Gastrocnemius medialis (tissue), 4 donors: ENCODE results near the gene AUNIP. TPM values are rescaled to one million over a fixed set of nuclear protein-coding genes. Genes with fewer than 3 reads are reported as not detected.
"Not testable (repeated sequence)": the region's sequence is repeated elsewhere in the genome, so short reads cannot be mapped to it uniquely, and the experiment has no call there.

ENCODE experiments used
- ATAC-seq, 2 donors: fragments of 150-250 bp; one replicate each; pipeline ENCODE4 v1.9.1; 2016
- DNase-seq, 2 donors: peaks; one replicate each; pipeline ENCODE4 v3.0.0-alpha.2; 2019
- H3K27ac ChIP-seq, 4 donors: fragments of 200-600 bp; sonication (generic); 1 replicate in 1 of 4; 2 replicates in 3 of 4; pipeline ENCODE4 v1.5.1; 2016 to 2018; ENCODE audit warnings: mild to moderate bottlenecking in 2 of 4, moderate library complexity in 1 of 4
- H3K27me3 ChIP-seq, 3 donors: fragments of 200-600 bp; sonication (generic) in 2 of 3; 1 replicate in 1 of 3; 2 replicates in 2 of 3; pipeline versions ENCODE4 v1.5.1 to v1.6.0; 2016 to 2019; ENCODE audit warnings: mild to moderate bottlenecking in 1 of 3, moderate library complexity in 1 of 3
- H3K36me3 ChIP-seq, 2 donors: fragments of 200-600 bp; sonication (generic) in 1 of 2; one replicate each; pipeline ENCODE4 v1.5.1; 2017 to 2018
- H3K4me1 ChIP-seq, 2 donors: fragments of 200-600 bp; sonication (generic) in 1 of 2; one replicate each; pipeline ENCODE4 v1.5.1; 2016 to 2017; ENCODE audit warnings: mild to moderate bottlenecking in 2 of 2
- H3K4me3 ChIP-seq, 4 donors: fragments of 200-600 bp; sonication (generic) in 3 of 4; 1 replicate in 1 of 4; 2 replicates in 3 of 4; pipeline ENCODE4 v1.5.1; 2016 to 2019; ENCODE audit warnings: mild to moderate bottlenecking in 2 of 4
- H3K9me3 ChIP-seq, 3 donors: fragments of 200-600 bp; sonication (generic) in 2 of 3; 1 replicate in 1 of 3; 2 replicates in 2 of 3; pipeline ENCODE4 v1.5.1; 2016 to 2019
- POLR2A ChIP-seq, 2 donors: fragments of 450-650 bp; IDR thresholded peaks; one replicate each; pipeline ENCODE4 v1.6.1; 2017; ENCODE audit warnings: antibody characterized with exemption in 2 of 2, mild to moderate bottlenecking in 2 of 2, moderate library complexity in 2 of 2
- in situ Hi-C, 4 donors: fragments of 200-750 bp; cut with MboI; loops; one replicate each; pipeline versions ENCODE4 v1.15.0 to v1.8.0; 2017; ENCODE audit warnings: low sequenced_read_pairs in 4 of 4
- intact Hi-C: fragments of 100-400 bp; cut with DNase I; formaldehyde crosslinking; loops from one replicate; pipeline ENCODE4 v1.15.1; 2023; ENCODE audit warnings: low total_unique reads
- total RNA-seq, 4 donors: library from RNA; depleted of rRNA; stranded (reverse); fragments of >200 nt; gene quantifications; one replicate each; pipeline versions ENCODE4 v1.1.0 to v1.2.3, GENCODE V29; 2016
- TF ChIP-seq, protein P1 (sequence below), 5 experiments: fragments of 450-650 bp in 3 of 5; fragments of 200-600 bp in 2 of 5; sonication (generic) in 2 of 5; IDR thresholded peaks in 4 of 5; conservative IDR thresholded peaks in 1 of 5; 1 replicate in 4 of 5; 2 replicates in 1 of 5; pipeline ENCODE4 v1.5.1; 2016 to 2019; ENCODE audit warnings: antibody characterized with exemption in 5 of 5, mild to moderate bottlenecking in 3 of 5, moderate library complexity in 3 of 5

Gene AUNIP
- total RNA-seq, 4 donors from 2014 or later = not detected

- Histone ChIP-seq H3K9me3 (no peaks in the 10 kb centered on the region), H3K4me1 (peaks cover 0 to 3% of the 10 kb centered on the region in 2 donors), H3K27me3 (no peaks in the 10 kb centered on the region), H3K36me3 (no peaks in the 10 kb centered on the region), H3K4me3 (no peak overlapping the region), H3K27ac (no peak overlapping the region)
- TF ChIP-seq, protein P1, sequence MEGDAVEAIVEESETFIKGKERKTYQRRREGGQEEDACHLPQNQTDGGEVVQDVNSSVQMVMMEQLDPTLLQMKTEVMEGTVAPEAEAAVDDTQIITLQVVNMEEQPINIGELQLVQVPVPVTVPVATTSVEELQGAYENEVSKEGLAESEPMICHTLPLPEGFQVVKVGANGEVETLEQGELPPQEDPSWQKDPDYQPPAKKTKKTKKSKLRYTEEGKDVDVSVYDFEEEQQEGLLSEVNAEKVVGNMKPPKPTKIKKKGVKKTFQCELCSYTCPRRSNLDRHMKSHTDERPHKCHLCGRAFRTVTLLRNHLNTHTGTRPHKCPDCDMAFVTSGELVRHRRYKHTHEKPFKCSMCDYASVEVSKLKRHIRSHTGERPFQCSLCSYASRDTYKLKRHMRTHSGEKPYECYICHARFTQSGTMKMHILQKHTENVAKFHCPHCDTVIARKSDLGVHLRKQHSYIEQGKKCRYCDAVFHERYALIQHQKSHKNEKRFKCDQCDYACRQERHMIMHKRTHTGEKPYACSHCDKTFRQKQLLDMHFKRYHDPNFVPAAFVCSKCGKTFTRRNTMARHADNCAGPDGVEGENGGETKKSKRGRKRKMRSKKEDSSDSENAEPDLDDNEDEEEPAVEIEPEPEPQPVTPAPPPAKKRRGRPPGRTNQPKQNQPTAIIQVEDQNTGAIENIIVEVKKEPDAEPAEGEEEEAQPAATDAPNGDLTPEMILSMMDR (IDR thresholded peaks at IDR 0.05 in 4 of 5, conservative IDR thresholded peaks at IDR 0.05 in 1 of 5) = no peak
- TF ChIP-seq POLR2A (IDR thresholded peaks at IDR 0.05) = no peak
- intact Hi-C loops (no loop called here), in situ Hi-C loops (no loop called here)
- DNase-seq (no peak), ATAC-seq (no peak)
These were observed 14.5 kb downstream of the AUNIP start for GRCh38 chr1:25844536-25845337.

DNA sequence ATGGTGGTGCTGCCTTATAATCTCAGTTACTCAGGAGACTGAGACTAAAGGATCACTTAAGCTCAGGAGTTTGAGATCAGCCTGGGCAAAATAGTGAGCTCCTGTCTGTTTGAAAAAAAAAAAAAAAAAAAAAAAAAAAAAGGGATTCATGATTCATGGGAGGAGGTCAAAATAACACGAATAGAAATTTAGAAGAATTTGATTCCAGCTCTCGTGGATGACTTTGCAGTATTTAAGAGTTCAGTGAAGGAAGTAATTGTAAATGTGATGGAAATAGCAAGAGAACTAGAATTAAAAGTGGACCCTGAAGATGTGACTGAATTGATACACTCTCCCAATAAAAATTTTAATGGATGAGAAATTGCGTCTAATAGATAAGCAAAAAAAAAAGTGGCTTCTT, 15.8 kb downstream of the AUNIP start:
- intact Hi-C loops = no loop called here
- in situ Hi-C loops = no loop called here
- no peak overlapping the region for H3K4me3 ChIP-seq

DNA sequence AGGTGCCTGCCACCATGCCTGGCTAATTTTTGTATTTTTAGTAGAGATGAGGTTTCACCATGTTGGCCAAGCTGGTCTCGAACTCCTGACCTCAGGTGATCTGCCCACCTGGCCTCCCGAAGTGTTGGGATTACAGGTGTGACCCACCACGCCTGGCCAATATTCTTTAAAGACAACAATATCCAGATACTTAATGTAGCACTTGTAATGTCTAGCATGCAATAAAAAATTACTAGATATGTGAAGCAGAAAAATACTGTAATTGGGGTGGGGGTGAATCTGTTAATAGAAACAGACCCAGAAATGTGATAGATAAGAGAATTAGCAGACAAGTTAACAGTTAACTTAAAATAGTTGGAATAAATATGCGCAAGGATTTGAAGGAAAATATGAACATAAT, 19.4 kb downstream of the AUNIP start:
- DNase-seq, H3K27ac ChIP-seq, H3K4me3 ChIP-seq, H3K36me3 ChIP-seq, H3K9me3 ChIP-seq, ATAC-seq, H3K4me1 ChIP-seq, intact Hi-C loops, H3K27me3 ChIP-seq, in situ Hi-C loops: not testable (repeated sequence)

More for the DNA sequence above, 15.8 kb downstream of the AUNIP start:
- Histone ChIP-seq H3K9me3 (no peaks in the 10 kb centered on the region), H3K4me1 (peaks cover 0 to 3% of the 10 kb centered on the region in 2 donors), H3K27ac (no peak overlapping the region), H3K36me3 (no peaks in the 10 kb centered on the region), H3K27me3 (no peaks in the 10 kb centered on the region)
- DNase-seq (no peak), ATAC-seq (no peak)
- TF ChIP-seq, protein P1 (IDR thresholded peaks at IDR 0.05 in 4 of 5, conservative IDR thresholded peaks at IDR 0.05 in 1 of 5) = no peak
- TF ChIP-seq POLR2A (IDR thresholded peaks at IDR 0.05) = no peak

DNA sequence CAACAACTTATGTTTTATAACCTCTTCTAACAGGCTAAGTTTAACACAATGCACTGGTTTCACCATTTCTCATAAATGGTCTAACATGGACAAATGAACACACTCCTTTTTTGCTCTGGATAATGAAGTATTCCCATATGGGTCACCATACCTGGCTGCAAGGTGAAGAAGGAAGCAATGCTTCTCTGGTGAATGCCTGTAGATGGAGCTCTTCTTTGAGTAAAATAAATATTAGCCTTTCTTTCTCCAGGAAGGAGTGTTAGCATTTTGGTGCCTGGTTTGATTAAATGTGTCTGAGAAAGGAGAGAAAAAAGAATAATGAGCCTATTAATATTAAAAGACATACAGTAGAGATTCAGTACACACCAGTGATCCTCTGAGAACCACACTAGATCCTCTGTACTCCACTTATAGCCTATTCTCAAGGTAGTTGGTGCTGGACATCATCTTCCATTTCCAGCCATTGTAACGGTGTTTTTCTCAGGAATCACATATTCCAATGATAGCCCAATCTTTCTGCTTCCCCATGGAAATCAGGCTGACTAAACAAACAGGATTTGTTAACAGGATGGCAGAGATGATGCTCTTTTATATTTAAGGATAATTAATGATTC, 21.9 kb downstream of the AUNIP start:
- Histone ChIP-seq H3K27ac (no peak overlapping the region), H3K4me1 (no peaks in the 10 kb centered on the region), H3K4me3 (no peak overlapping the region), H3K9me3 (no peaks in the 10 kb centered on the region), H3K36me3 (peaks cover 0 to 26% of the 10 kb centered on the region in 2 donors), H3K27me3 (no peaks in the 10 kb centered on the region)
- TF ChIP-seq, protein P1 (IDR thresholded peaks at IDR 0.05 in 4 of 5, conservative IDR thresholded peaks at IDR 0.05 in 1 of 5) = no peak
- no peak for TF ChIP-seq POLR2A (IDR thresholded peaks at IDR 0.05)
- ATAC-seq = no peak
- intact Hi-C loops (no loop called here), in situ Hi-C loops (no loop called here)
- DNase-seq = no peak

- H3K27me3 ChIP-seq = no peaks in the 10 kb centered on the region
- H3K27ac ChIP-seq = no peak overlapping the region
- ATAC-seq (no peak), DNase-seq (no peak)
- intact Hi-C loops = no loop called here
- peaks cover 0 to 32% of the 10 kb centered on the region in 2 donors for H3K36me3 ChIP-seq
- H3K4me3 ChIP-seq = no peak overlapping the region
- H3K4me1 ChIP-seq = no peaks in the 10 kb centered on the region
- no peaks in the 10 kb centered on the region for H3K9me3 ChIP-seq
- TF ChIP-seq POLR2A (IDR thresholded peaks at IDR 0.05) = no peak
- TF ChIP-seq, protein P1 (IDR thresholded peaks at IDR 0.05 in 4 of 5, conservative IDR thresholded peaks at IDR 0.05 in 1 of 5) = no peak
- in situ Hi-C loops = no loop called here
These were observed 22.6 kb downstream of the AUNIP start for GRCh38 chr1:25836695-25837094.
